Medulla oblongata (tissue), 1 donor: ENCODE results near the gene KRT27.
"Not testable (repeated sequence)": the region's sequence is repeated elsewhere in the genome, so short reads cannot be mapped to it uniquely, and the experiment has no call there.

ENCODE experiments used
- DNase-seq: peaks from one replicate; pipeline ENCODE4 v3.0.0-alpha.2; 2015; ENCODE audit errors: extremely low spot score

The KRT27 gene

GRCh38 chr17:40782450-40782849, at the start of gene KRT27:
KRT27 (minus strand) TSS chr17:40782550; CDS start chr17:40782493, 57 bp downstream.
- no peak for DNase-seq

- no peak for DNase-seq
These were observed 47.9 kb upstream of the KRT27 start for GRCh38 chr17:40830085-40830776.

- no peak for DNase-seq
These were observed 46.2 kb upstream of the KRT27 start for GRCh38 chr17:40828454-40829044.

- no peak for DNase-seq
These were observed 45.5 kb upstream of the KRT27 start for GRCh38 chr17:40827746-40828453.

- no peak for DNase-seq
These were observed 43.2 kb upstream of the KRT27 start for GRCh38 chr17:40825599-40825998.

- DNase-seq = no peak
These were observed 41.9 kb upstream of the KRT27 start for GRCh38 chr17:40824015-40824832.

GRCh38 chr17:40822132-40822812, 39.9 kb upstream of the KRT27 start, which contains the start of gene KRT10:
KRT10 (minus strand) TSS chr17:40822614; CDS start chr17:40822585, 29 bp downstream.
- DNase-seq = no peak

- DNase-seq = no peak
These were observed 39.2 kb upstream of the KRT27 start for GRCh38 chr17:40821536-40821935.

- no peak for DNase-seq
These were observed 38.0 kb upstream of the KRT27 start for GRCh38 chr17:40820228-40820838.

GRCh38 chr17:40819528-40820125, 37.3 kb upstream of the KRT27 start:
- DNase-seq = peak; percentile 6

GRCh38 chr17:40818733-40819527, 36.6 kb upstream of the KRT27 start:
- DNase-seq = peak; percentile 66

GRCh38 chr17:40818343-40818732, 36.0 kb upstream of the KRT27 start:
- DNase-seq = no peak

- DNase-seq = no peak
These were observed 34.8 kb upstream of the KRT27 start for GRCh38 chr17:40817103-40817682.

GRCh38 chr17:40816569-40816968, 34.2 kb upstream of the KRT27 start:
- no peak for DNase-seq

GRCh38 chr17:40815381-40815780, 33.0 kb upstream of the KRT27 start:
- no peak for DNase-seq

- not testable (repeated sequence) for DNase-seq
These were observed 32.3 kb upstream of the KRT27 start for GRCh38 chr17:40814657-40815056.

GRCh38 chr17:40813804-40814203, 31.5 kb upstream of the KRT27 start:
- no peak for DNase-seq

- no peak for DNase-seq
These were observed 30.3 kb upstream of the KRT27 start for GRCh38 chr17:40812639-40813038.

GRCh38 chr17:40810494-40810893, 28.1 kb upstream of the KRT27 start:
- no peak for DNase-seq
